OCI-LY3 (cell line): ENCODE results near the gene SPSB1.

Experiments used
- H2AFZ ChIP-seq: fragments of 200-600, 300-600 bp; shearing (Covaris generic); 2 replicates; pipeline ENCODE4 v1.6.0; 2014; ENCODE audit warnings: antibody characterized with exemption, low read depth, low read length
- H3K27ac ChIP-seq: fragments of 200-600, 300-600 bp; sonication (generic); 2 replicates; pipeline ENCODE4 v1.5.1; 2014; ENCODE audit warnings: mild to moderate bottlenecking, low read length, moderate library complexity, mixed read lengths
- H3K27me3 ChIP-seq: fragments of 200-600, 300-600 bp; sonication (generic); 2 replicates; pipeline ENCODE4 v1.6.1; 2014; ENCODE audit warnings: low read depth, low read length, mixed read lengths
- H3K36me3 ChIP-seq: fragments of 200-600, 300-600 bp; sonication (generic); replicated peaks from 2 replicates; pipeline ENCODE3; 2014; ENCODE audit warnings: low read depth, low read length, mixed read lengths
- H3K4me1 ChIP-seq: fragments of 300-600, 200-600 bp; sonication (generic); 2 replicates; pipeline ENCODE4 v1.6.1; 2014; ENCODE audit warnings: low read length, mixed read lengths
- H3K4me2 ChIP-seq: fragments of 200-600, 300-600 bp; sonication (generic); 2 replicates; pipeline ENCODE4 v1.6.1; 2014; ENCODE audit warnings: low read length, mixed read lengths
- H3K4me3 ChIP-seq: fragments of 300-600, 200-600 bp; sonication (generic); 2 replicates; pipeline ENCODE4 v1.5.1; 2014; ENCODE audit warnings: antibody characterized with exemption, mild to moderate bottlenecking, low read length, moderate library complexity
- H3K79me2 ChIP-seq: fragments of 300-600, 200-600 bp; shearing (Covaris generic); 2 replicates; pipeline ENCODE4 v1.6.1; 2014; ENCODE audit warnings: mild to moderate bottlenecking, low read length, mixed read lengths
- H3K9ac ChIP-seq: fragments of 300-600, 200-600 bp; shearing (Covaris generic); 2 replicates; pipeline ENCODE4 v1.6.0; 2014; ENCODE audit warnings: mild to moderate bottlenecking, low read length, moderate library complexity
- H3K9me3 ChIP-seq: fragments of 200-600, 300-600 bp; shearing (Covaris generic); 2 replicates; pipeline ENCODE4 v1.6.1; 2014; ENCODE audit warnings: low read length, mixed read lengths; ENCODE audit not compliant: insufficient read depth
- H4K20me1 ChIP-seq: fragments of 200-600, 300-600 bp; sonication (generic); 2 replicates; pipeline ENCODE4 v1.6.1; 2016; ENCODE audit warnings: low read length, mixed read lengths; ENCODE audit not compliant: insufficient read depth
- EZH2phosphoT487 ChIP-seq: fragments of 200-600 bp; shearing (Covaris generic); IDR thresholded peaks from 2 replicates; pipeline ENCODE4 v1.6.1; 2018; ENCODE audit warnings: antibody characterized with exemption, mixed run types, low read depth
- TF ChIP-seq, protein P1 (sequence below): fragments of 200-600, 300-600 bp; sonication (generic); IDR thresholded peaks from 2 replicates; pipeline ENCODE4 v1.5.1; 2014; ENCODE audit warnings: antibody characterized with exemption, low read length, low read depth

The SPSB1 gene

GRCh38 chr1:9400425-9401079 lies 107.9 kb downstream of the SPSB1 start:
- H3K4me2 ChIP-seq, result peak overlapping the region; percentile 14; the same call in 1 of the 2 replicates
- peaks cover 6% of the 10 kb centered on the region; the same call in 1 of the 2 replicates for H3K4me1 ChIP-seq
- no peak overlapping the region for H3K9ac ChIP-seq
- no peaks in the 10 kb centered on the region for H3K79me2 ChIP-seq
- H3K27me3 ChIP-seq, result no peaks in the 10 kb centered on the region
- peak overlapping the region; percentile 64 for H2AFZ ChIP-seq
- no peak overlapping the region for H3K4me3 ChIP-seq
- H3K36me3 ChIP-seq, result no peaks in the 10 kb centered on the region
- no peaks in the 10 kb centered on the region for H4K20me1 ChIP-seq
- TF ChIP-seq EZH2phosphoT487, result no peak
- TF ChIP-seq, protein P1, sequence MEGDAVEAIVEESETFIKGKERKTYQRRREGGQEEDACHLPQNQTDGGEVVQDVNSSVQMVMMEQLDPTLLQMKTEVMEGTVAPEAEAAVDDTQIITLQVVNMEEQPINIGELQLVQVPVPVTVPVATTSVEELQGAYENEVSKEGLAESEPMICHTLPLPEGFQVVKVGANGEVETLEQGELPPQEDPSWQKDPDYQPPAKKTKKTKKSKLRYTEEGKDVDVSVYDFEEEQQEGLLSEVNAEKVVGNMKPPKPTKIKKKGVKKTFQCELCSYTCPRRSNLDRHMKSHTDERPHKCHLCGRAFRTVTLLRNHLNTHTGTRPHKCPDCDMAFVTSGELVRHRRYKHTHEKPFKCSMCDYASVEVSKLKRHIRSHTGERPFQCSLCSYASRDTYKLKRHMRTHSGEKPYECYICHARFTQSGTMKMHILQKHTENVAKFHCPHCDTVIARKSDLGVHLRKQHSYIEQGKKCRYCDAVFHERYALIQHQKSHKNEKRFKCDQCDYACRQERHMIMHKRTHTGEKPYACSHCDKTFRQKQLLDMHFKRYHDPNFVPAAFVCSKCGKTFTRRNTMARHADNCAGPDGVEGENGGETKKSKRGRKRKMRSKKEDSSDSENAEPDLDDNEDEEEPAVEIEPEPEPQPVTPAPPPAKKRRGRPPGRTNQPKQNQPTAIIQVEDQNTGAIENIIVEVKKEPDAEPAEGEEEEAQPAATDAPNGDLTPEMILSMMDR, result no peak
- H3K9me3 ChIP-seq, result no peaks in the 10 kb centered on the region
- H3K27ac ChIP-seq, result no peak overlapping the region

GRCh38 chr1:9401080-9401453 lies 108.4 kb downstream of the SPSB1 start:
- no peak for TF ChIP-seq EZH2phosphoT487
- TF ChIP-seq, protein P1, result no peak
- H3K4me2 ChIP-seq, result no peak overlapping the region
- peaks cover 9% of the 10 kb centered on the region for H3K4me1 ChIP-seq
- no peak overlapping the region for H3K4me3 ChIP-seq
- no peak overlapping the region for H2AFZ ChIP-seq
- H3K36me3 ChIP-seq, result no peaks in the 10 kb centered on the region
- H3K27me3 ChIP-seq, result no peaks in the 10 kb centered on the region
- no peaks in the 10 kb centered on the region for H4K20me1 ChIP-seq
- no peak overlapping the region for H3K27ac ChIP-seq
- H3K79me2 ChIP-seq, result no peaks in the 10 kb centered on the region
- H3K9ac ChIP-seq, result no peak overlapping the region
- no peaks in the 10 kb centered on the region for H3K9me3 ChIP-seq

DNA sequence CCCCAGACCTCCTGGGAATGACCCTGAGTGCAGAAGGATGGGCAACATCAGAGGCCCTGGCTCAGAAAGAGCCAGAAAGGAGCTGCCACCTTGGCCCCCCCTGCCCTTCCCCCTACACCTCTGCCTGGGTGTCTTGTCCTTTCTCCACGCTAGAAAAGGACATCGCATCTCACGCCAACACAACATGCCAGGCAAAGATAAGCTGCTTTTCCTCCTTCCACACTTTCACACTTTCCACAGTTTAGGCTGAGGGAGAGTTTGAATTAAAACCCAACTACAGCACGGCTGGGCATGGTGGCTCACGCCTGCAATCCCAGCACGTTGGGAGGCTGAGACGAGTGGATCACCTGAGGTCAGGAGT lies 109.5 kb downstream of the SPSB1 start:
- Histone ChIP-seq H2AFZ (no peak overlapping the region), H3K4me3 (no peak overlapping the region), H3K9me3 (no peaks in the 10 kb centered on the region), H3K36me3 (no peaks in the 10 kb centered on the region), H3K27me3 (no peaks in the 10 kb centered on the region), H3K9ac (no peak overlapping the region), H3K79me2 (no peaks in the 10 kb centered on the region), H4K20me1 (no peaks in the 10 kb centered on the region), H3K4me2 (no peak overlapping the region), H3K4me1 (peaks cover 13% of the 10 kb centered on the region), H3K27ac (no peak overlapping the region)
- no peak for TF ChIP-seq EZH2phosphoT487
- TF ChIP-seq, protein P1, result no peak

GRCh38 chr1:9402717-9403225 lies 110.1 kb downstream of the SPSB1 start:
- no peaks in the 10 kb centered on the region for H3K9me3 ChIP-seq
- H4K20me1 ChIP-seq, result no peaks in the 10 kb centered on the region
- no peak overlapping the region for H3K4me2 ChIP-seq
- H3K27ac ChIP-seq, result no peak overlapping the region
- H3K36me3 ChIP-seq, result no peaks in the 10 kb centered on the region
- H2AFZ ChIP-seq, result no peak overlapping the region
- H3K4me1 ChIP-seq, result peaks cover 13% of the 10 kb centered on the region
- TF ChIP-seq EZH2phosphoT487, result no peak
- TF ChIP-seq, protein P1, result no peak
- no peak overlapping the region for H3K9ac ChIP-seq
- no peaks in the 10 kb centered on the region for H3K79me2 ChIP-seq
- no peaks in the 10 kb centered on the region for H3K27me3 ChIP-seq
- no peak overlapping the region for H3K4me3 ChIP-seq
